WTC11 (cell line): ENCODE measurements around the gene SREBF2. TPM values are rescaled to one million over a fixed set of nuclear protein-coding genes. Genes with fewer than 3 reads are reported as not detected.

Experiments used
- ATAC-seq: fragments of 200-7000 bp; cut with Tn5 transposase; 2 replicates; pipeline ENCODE4 v1.10.0; 2021; ENCODE audit warnings: mild to moderate bottlenecking, moderate library complexity
- CTCF ChIA-PET: fragments of 300-600 bp; sonication (Branson Sonifier 250); formaldehyde crosslinking; loops from one replicate; lab custom pipeline; 2021; ENCODE audit warnings: antibody characterized with exemption; lab: Charles Lee
- POLR2A ChIA-PET: fragments of 350-600 bp; sonication (Branson Sonifier 250); formaldehyde crosslinking; loops from one replicate; lab custom pipeline; 2021; ENCODE audit warnings: antibody characterized with exemption; lab: Charles Lee
- DNase-seq: peaks from one replicate; pipeline ENCODE4 v3.0.0; 2021; ENCODE audit warnings: low spot score
- H3K27ac Mint-ChIP-seq: 2 replicates; pipeline ENCODE4 v1.8.0; 2021; ENCODE audit warnings: mixed read lengths
- H3K27me3 Mint-ChIP-seq: 2 replicates; pipeline ENCODE4 v1.8.0; 2021; ENCODE audit warnings: low read depth, mild to moderate bottlenecking, moderate library complexity, mixed read lengths
- H3K36me3 Mint-ChIP-seq: 2 replicates; pipeline ENCODE4 v1.8.0; 2021; ENCODE audit warnings: mixed read lengths
- H3K4me1 Mint-ChIP-seq: 2 replicates; pipeline ENCODE4 v1.8.0; 2022; ENCODE audit warnings: mixed read lengths
- H3K4me3 Mint-ChIP-seq: 2 replicates; pipeline ENCODE4 v1.8.0; 2021; ENCODE audit warnings: mild to moderate bottlenecking, moderate library complexity, mixed read lengths
- H3K9me3 Mint-ChIP-seq: 2 replicates; pipeline ENCODE4 v1.8.0; 2021; ENCODE audit warnings: mixed read lengths
- E2F1 ChIP-seq: sonication (generic); formaldehyde crosslinking; IDR thresholded peaks from 2 replicates; pipeline ENCODE4 v1.8.0; 2022; ENCODE audit warnings: mild to moderate bottlenecking, missing genetic modification reagents
- ERG ChIP-seq: fragments of 250-450 bp; sonication (Bioruptor Pico); IDR thresholded peaks from 2 replicates; pipeline ENCODE4 v1.8.0; 2021; ENCODE audit warnings: mild to moderate bottlenecking
- FOXJ3 ChIP-seq: sonication (generic); formaldehyde crosslinking; IDR thresholded peaks from 2 replicates; pipeline ENCODE4 v1.9.0; 2021; ENCODE audit warnings: missing genetic modification reagents, mild to moderate bottlenecking, borderline replicate concordance
- GABPB1 ChIP-seq: sonication (generic); formaldehyde crosslinking; IDR thresholded peaks from 2 replicates; pipeline ENCODE4 v1.8.1; 2023; ENCODE audit warnings: mild to moderate bottlenecking, missing genetic modification reagents
- GRHL2 ChIP-seq: fragments of 250-450 bp; sonication (Bioruptor Pico); IDR thresholded peaks from 2 replicates; pipeline ENCODE4 v1.8.0; 2022; ENCODE audit warnings: mild to moderate bottlenecking, moderate library complexity; ENCODE audit not compliant: insufficient replicate concordance, severe bottlenecking
- HMGA2 ChIP-seq: fragments of 250-450 bp; sonication (Bioruptor Pico); IDR thresholded peaks from 2 replicates; pipeline ENCODE4 v1.4.0; 2021; ENCODE audit warnings: mild to moderate bottlenecking, moderate library complexity
- JAZF1 ChIP-seq: fragments of 250-450 bp; sonication (Bioruptor Pico); IDR thresholded peaks from 2 replicates; pipeline ENCODE4 v1.9.0; 2021; ENCODE audit warnings: moderate library complexity, mild to moderate bottlenecking, inconsistent platforms
- KAT7 ChIP-seq: sonication (generic); formaldehyde crosslinking; IDR thresholded peaks from 2 replicates; pipeline ENCODE4 v1.8.1; 2023; ENCODE audit warnings: missing genetic modification reagents, mild to moderate bottlenecking, borderline replicate concordance
- MYBL2 ChIP-seq: sonication (generic); formaldehyde crosslinking; IDR thresholded peaks from 2 replicates; pipeline ENCODE4 v1.8.1; 2023; ENCODE audit warnings: mild to moderate bottlenecking, moderate library complexity, missing genetic modification reagents
- NFYB ChIP-seq: sonication (generic); formaldehyde crosslinking; conservative IDR thresholded peaks from 2 replicates; pipeline ENCODE4 v1.8.0; 2022; ENCODE audit warnings: low read depth, missing genetic modification reagents
- NR2C2 ChIP-seq: sonication (generic); formaldehyde crosslinking; IDR thresholded peaks from 2 replicates; pipeline ENCODE4 v1.8.0; 2022; ENCODE audit warnings: mild to moderate bottlenecking, missing genetic modification reagents
- PREB ChIP-seq: sonication (generic); formaldehyde crosslinking; IDR thresholded peaks from 2 replicates; pipeline ENCODE4 v1.8.1; 2022; ENCODE audit warnings: mild to moderate bottlenecking, missing genetic modification reagents, moderate library complexity, borderline replicate concordance
- SMAD3 ChIP-seq: sonication (generic); formaldehyde crosslinking; IDR thresholded peaks from 2 replicates; pipeline ENCODE4 v1.8.0; 2022; ENCODE audit warnings: missing genetic modification reagents, mild to moderate bottlenecking, borderline replicate concordance
- SOX15 ChIP-seq: fragments of 250-450 bp; sonication (Bioruptor Pico); IDR thresholded peaks from 2 replicates; pipeline ENCODE4 v1.9.0; 2021; ENCODE audit warnings: mild to moderate bottlenecking
- USF1 ChIP-seq: sonication (generic); formaldehyde crosslinking; IDR thresholded peaks from 2 replicates; pipeline ENCODE4 v1.8.0; 2022; ENCODE audit warnings: mild to moderate bottlenecking, missing genetic modification reagents
- ZBTB43 ChIP-seq: sonication (generic); formaldehyde crosslinking; IDR thresholded peaks from 2 replicates; pipeline ENCODE4 v1.8.1; 2023; ENCODE audit warnings: mild to moderate bottlenecking, missing genetic modification reagents
- ZMAT4 ChIP-seq: fragments of 250-450 bp; sonication (Bioruptor Pico); IDR thresholded peaks from 2 replicates; pipeline ENCODE4 v1.9.0; 2021; ENCODE audit warnings: mild to moderate bottlenecking
- ZNF138 ChIP-seq: sonication (generic); formaldehyde crosslinking; conservative IDR thresholded peaks from 2 replicates; pipeline ENCODE4 v1.8.1; 2022; ENCODE audit warnings: mild to moderate bottlenecking, moderate library complexity, missing genetic modification reagents
- ZNF219 ChIP-seq: sonication (generic); formaldehyde crosslinking; IDR thresholded peaks from 2 replicates; pipeline ENCODE4 v1.8.0; 2023; ENCODE audit warnings: missing genetic modification reagents, mild to moderate bottlenecking, borderline replicate concordance
- ZNF232 ChIP-seq: sonication (generic); formaldehyde crosslinking; IDR thresholded peaks from 2 replicates; pipeline ENCODE4 v1.8.0; 2022; ENCODE audit warnings: mild to moderate bottlenecking, missing genetic modification reagents
- ZNF416 ChIP-seq: fragments of 250-450 bp; sonication (Bioruptor Pico); IDR thresholded peaks from 2 replicates; pipeline ENCODE4 v1.9.0; 2021; ENCODE audit warnings: mild to moderate bottlenecking, inconsistent platforms
- ZNF425 ChIP-seq: fragments of 250-450 bp; sonication (Bioruptor Pico); conservative IDR thresholded peaks from 2 replicates; pipeline ENCODE4 v1.9.0; 2021; ENCODE audit warnings: mild to moderate bottlenecking
- ZSCAN18 ChIP-seq: fragments of 250-450 bp; sonication (Bioruptor Pico); IDR thresholded peaks from 2 replicates; pipeline ENCODE4 v2.1.2; 2022; ENCODE audit warnings: mild to moderate bottlenecking, moderate library complexity
- total RNA-seq: library from RNA; stranded (reverse); gene quantifications from 3 replicates; pipeline ENCODE4 v1.2.3, GENCODE V29; 2021

Gene SREBF2
- total RNA-seq, 1 experiment from 2014 or later = 151 TPM

- H3K4me3 Mint-ChIP-seq = peak overlapping the region; percentile 96
- ChIA-PET CTCF (interaction anchor here (1.8 to 3.2 kb wide), 5 partner anchors 56 to 139 kb away, joined by 7 to 76 read pairs (median 21); partner anchors contain the start of gene MEI1), POLR2A (interaction anchor here (0.5 to 2.5 kb wide), 5 partner anchors 31 to 145 kb away, joined by 3 to 21 read pairs (median 6); partner anchors contain the start of genes CENPM and SREBF2)
- H3K4me1 Mint-ChIP-seq = peaks cover 30% of the 10 kb centered on the region
- peaks cover 7% of the 10 kb centered on the region for H3K36me3 Mint-ChIP-seq
- ATAC-seq (no peak), DNase-seq (no peak)
- H3K9me3 Mint-ChIP-seq = no peaks in the 10 kb centered on the region
- H3K27ac Mint-ChIP-seq = peak overlapping the region; percentile 86; the same call in 1 of the 2 replicates
- no peaks in the 10 kb centered on the region for H3K27me3 Mint-ChIP-seq
- TF ChIP-seq FOXJ3 (CRISPR knock-in tag) (no peak), GRHL2 (CRISPR knock-in tag) (no peak), ZMAT4 (CRISPR knock-in tag) (no peak), SMAD3 (CRISPR knock-in tag) (no peak), ZBTB43 (CRISPR knock-in tag) (no peak), ZNF425 (CRISPR knock-in tag) (no peak), ZNF416 (CRISPR knock-in tag) (no peak), ZSCAN18 (no peak), PREB (CRISPR knock-in tag) (no peak), HMGA2 (CRISPR knock-in tag) (no peak), GABPB1 (CRISPR knock-in tag) (no peak), USF1 (CRISPR knock-in tag) (no peak)
- TF ChIP-seq, all 79 proteins: peak for 0
Measured at GRCh38 chr22:41801886-41802285, 31.0 kb upstream of the SREBF2 start.

- Mint-ChIP-seq H3K27ac (no peak overlapping the region), H3K4me1 (peaks cover 18% of the 10 kb centered on the region), H3K9me3 (no peaks in the 10 kb centered on the region), H3K36me3 (peaks cover 11% of the 10 kb centered on the region), H3K4me3 (no peak overlapping the region), H3K27me3 (no peaks in the 10 kb centered on the region)
- DNase-seq = no peak
- ATAC-seq = no peak
- CTCF ChIA-PET = interaction anchor here (1.5 to 1.6 kb wide), 2 partner anchors 59 to 109 kb away, joined by 4 to 9 read pairs; no protein-coding TSS in a partner anchor
- POLR2A ChIA-PET = no interaction called here
- TF ChIP-seq ZNF232 (CRISPR knock-in tag) (no peak), SOX15 (CRISPR knock-in tag) (no peak), MYBL2 (CRISPR knock-in tag) (no peak), SMAD3 (CRISPR knock-in tag) (no peak), E2F1 (no peak), ZNF138 (no peak), KAT7 (CRISPR knock-in tag) (no peak), NFYB (CRISPR knock-in tag) (no peak), JAZF1 (CRISPR knock-in tag) (no peak), ERG (CRISPR knock-in tag) (no peak), ZNF219 (CRISPR knock-in tag) (no peak), NR2C2 (no peak)
Measured at GRCh38 chr22:41805639-41806038, 27.3 kb upstream of the SREBF2 start.
